Measurements from ENCODE around the gene FNDC3B. TPM values are rescaled to one million over a fixed set of nuclear protein-coding genes. Genes with fewer than 3 reads are reported as not detected.
"Not testable (repeated sequence)": the region's sequence is repeated elsewhere in the genome, so short reads cannot be mapped to it uniquely, and the experiment has no call there.

Gene FNDC3B
- total RNA-seq, 1 donor from 2014 or later, result 29.5 TPM

DNA sequence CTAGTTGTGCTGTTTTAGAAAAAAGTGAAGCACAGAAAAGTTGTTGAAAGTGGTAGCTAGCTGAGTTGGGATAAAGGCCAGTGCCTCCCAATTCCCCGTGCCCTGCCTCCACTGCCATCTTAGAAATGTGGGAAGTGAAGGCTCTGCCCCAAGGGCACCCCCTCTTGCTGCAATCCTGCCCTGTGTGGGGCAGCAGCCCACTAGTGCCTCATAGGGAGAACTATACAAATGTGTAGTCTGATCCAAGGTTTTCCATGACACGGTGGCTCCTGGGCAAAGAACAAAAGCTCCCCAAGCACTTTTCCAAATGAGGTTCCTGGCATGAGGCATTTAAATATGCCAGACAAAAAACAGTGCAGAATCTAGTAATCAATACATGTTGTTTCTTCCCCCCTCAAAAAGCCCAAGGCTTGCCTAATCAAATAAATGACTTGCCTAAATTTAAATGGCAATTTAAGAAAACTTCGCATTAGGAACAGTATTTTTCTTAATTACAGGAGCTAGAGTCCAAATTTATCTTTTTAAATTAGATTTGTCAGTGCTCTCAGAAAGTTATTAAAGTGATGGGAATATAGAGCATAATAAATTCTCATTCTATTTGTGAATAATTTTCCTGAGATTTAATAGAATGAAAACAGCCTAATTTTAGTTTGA lies 325.1 kb downstream of the FNDC3B start:
- Histone ChIP-seq H3K4me2 (no peak overlapping the region), H3K9me3 (ENCODE audit: low read depth) (no peaks in the 10 kb centered on the region), H4K20me1 (ENCODE audit: low read depth) (no peaks in the 10 kb centered on the region), H3K4me3 (no peak overlapping the region), H3K27me3 (no peaks in the 10 kb centered on the region), H2AFZ (replicated peaks) (no peak overlapping the region), H3K79me2 (ENCODE audit: low read depth) (no peaks in the 10 kb centered on the region), H3K9ac (no peak overlapping the region), H3F3A (ENCODE audit: low read depth) (no peaks in the 10 kb centered on the region), H3K4me1 (no peaks in the 10 kb centered on the region), H3K36me3 (no peaks in the 10 kb centered on the region), H3K27ac (no peak overlapping the region)
- TF ChIP-seq, protein P1, sequence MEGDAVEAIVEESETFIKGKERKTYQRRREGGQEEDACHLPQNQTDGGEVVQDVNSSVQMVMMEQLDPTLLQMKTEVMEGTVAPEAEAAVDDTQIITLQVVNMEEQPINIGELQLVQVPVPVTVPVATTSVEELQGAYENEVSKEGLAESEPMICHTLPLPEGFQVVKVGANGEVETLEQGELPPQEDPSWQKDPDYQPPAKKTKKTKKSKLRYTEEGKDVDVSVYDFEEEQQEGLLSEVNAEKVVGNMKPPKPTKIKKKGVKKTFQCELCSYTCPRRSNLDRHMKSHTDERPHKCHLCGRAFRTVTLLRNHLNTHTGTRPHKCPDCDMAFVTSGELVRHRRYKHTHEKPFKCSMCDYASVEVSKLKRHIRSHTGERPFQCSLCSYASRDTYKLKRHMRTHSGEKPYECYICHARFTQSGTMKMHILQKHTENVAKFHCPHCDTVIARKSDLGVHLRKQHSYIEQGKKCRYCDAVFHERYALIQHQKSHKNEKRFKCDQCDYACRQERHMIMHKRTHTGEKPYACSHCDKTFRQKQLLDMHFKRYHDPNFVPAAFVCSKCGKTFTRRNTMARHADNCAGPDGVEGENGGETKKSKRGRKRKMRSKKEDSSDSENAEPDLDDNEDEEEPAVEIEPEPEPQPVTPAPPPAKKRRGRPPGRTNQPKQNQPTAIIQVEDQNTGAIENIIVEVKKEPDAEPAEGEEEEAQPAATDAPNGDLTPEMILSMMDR (IDR thresholded peaks at IDR 0.05), result no peak
- no peak for TF ChIP-seq EZH2 (IDR thresholded peaks at IDR 0.05)
- TF ChIP-seq EZH2phosphoT487 (IDR thresholded peaks at IDR 0.05), result no peak
- no peak overlapping the region for H3K4me3 Mint-ChIP-seq
- no peak for DNase-seq (ENCODE audit: low spot score)
- no peaks in the 10 kb centered on the region for H3K9me3 Mint-ChIP-seq
- no peak overlapping the region for H3K27ac Mint-ChIP-seq
- no peaks in the 10 kb centered on the region for H3K4me1 Mint-ChIP-seq
- peaks cover 41% of the 10 kb centered on the region for H3K36me3 Mint-ChIP-seq
- H3K27me3 Mint-ChIP-seq (ENCODE audit: insufficient read depth, low read depth), result no peaks in the 10 kb centered on the region

DNA sequence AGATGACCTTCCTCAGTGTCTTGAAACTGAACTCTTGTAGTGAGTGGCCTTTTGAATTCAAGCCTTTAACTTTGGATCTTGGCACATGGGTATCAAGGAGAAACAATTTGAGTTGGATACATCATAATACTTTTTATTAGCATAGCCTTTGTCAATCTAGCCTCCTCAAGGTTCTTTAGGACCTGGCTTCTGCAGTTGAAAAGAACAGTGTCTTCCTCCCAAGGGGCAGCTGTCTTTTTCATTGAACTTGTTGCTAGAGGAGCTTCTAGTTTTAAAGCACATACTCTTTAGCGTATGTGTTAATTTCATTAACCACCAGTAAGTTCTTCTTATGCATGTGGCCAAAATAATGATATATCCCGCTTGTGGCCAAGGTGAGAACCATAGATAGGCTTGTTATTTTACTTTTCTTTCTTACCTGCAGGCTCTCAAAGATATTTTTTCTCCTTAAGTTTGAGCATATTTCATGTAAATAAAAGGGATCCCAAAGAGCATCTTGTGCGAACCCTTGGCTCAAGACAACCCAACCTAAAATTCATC lies 325.7 kb downstream of the FNDC3B start:
- TF ChIP-seq, protein P1 (IDR thresholded peaks at IDR 0.05), result no peak
- TF ChIP-seq EZH2phosphoT487 (IDR thresholded peaks at IDR 0.05), result no peak
- no peak for TF ChIP-seq EZH2 (IDR thresholded peaks at IDR 0.05)
- Histone ChIP-seq H3K4me2 (no peak overlapping the region), H3K4me1 (no peaks in the 10 kb centered on the region), H3K9ac (no peak overlapping the region), H3K27ac (no peak overlapping the region), H4K20me1 (ENCODE audit: low read depth) (no peaks in the 10 kb centered on the region), H3K27me3 (no peaks in the 10 kb centered on the region), H3F3A (ENCODE audit: low read depth) (no peaks in the 10 kb centered on the region), H2AFZ (replicated peaks) (no peak overlapping the region), H3K36me3 (no peaks in the 10 kb centered on the region), H3K4me3 (no peak overlapping the region), H3K9me3 (ENCODE audit: low read depth) (no peaks in the 10 kb centered on the region), H3K79me2 (ENCODE audit: low read depth) (no peaks in the 10 kb centered on the region)
- H3K27ac Mint-ChIP-seq, result no peak overlapping the region
- H3K4me3 Mint-ChIP-seq, result no peak overlapping the region
- no peak for DNase-seq (ENCODE audit: low spot score)
- no peaks in the 10 kb centered on the region for H3K4me1 Mint-ChIP-seq
- no peaks in the 10 kb centered on the region for H3K9me3 Mint-ChIP-seq
- H3K36me3 Mint-ChIP-seq, result peaks cover 40% of the 10 kb centered on the region
- H3K27me3 Mint-ChIP-seq (ENCODE audit: insufficient read depth, low read depth), result no peaks in the 10 kb centered on the region

DNA sequence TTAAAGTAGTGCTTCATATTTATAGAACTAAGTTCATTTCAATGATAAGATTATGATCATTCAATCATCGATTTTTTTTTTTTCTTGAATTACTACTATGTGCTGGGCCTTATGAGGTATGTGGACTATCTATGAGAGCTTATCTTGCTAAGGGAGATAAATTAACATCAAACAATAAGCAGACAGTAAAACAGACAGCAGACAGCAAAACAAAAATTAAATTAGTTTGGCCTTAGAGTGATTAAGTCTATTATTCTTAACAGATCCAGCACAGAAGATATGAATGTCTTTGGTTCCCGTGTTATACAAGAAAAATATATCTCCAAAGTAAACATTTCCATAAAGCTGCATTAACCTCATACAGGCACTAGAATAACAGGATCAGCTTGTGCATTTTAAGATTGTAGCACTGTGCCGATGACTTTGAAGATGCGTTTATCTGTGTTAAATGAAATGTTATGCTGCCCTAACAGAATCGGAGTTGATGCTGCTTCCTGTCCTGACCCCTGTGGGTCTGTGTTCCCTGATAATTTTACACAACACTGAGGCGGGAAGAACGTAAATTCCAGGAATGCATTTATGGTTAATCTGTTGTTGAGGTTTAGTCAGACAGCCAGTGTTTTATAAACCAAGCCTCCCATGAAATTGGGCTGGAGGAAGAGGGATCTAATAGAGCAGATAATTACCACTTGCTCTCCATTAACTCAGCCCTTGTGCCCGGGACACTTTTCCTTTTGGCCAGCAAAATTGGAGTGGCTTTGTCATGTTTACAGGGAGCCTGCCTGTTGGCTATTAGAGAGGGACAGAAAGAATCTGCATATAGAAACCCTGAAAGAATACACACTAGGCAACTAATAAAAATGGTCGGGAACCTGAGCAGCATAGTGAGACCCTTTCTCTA lies 328.1 kb downstream of the FNDC3B start:
- H3K4me2 ChIP-seq, result no peak overlapping the region
- H3K4me1 Mint-ChIP-seq, result no peaks in the 10 kb centered on the region
- no peak overlapping the region for H3K27ac Mint-ChIP-seq
- H3K36me3 ChIP-seq, result no peaks in the 10 kb centered on the region
- no peaks in the 10 kb centered on the region for H3K4me1 ChIP-seq
- H3K9ac ChIP-seq, result no peak overlapping the region
- H3K9me3 Mint-ChIP-seq, result no peaks in the 10 kb centered on the region
- no peak overlapping the region for H3K27ac ChIP-seq
- peaks cover 40% of the 10 kb centered on the region for H3K36me3 Mint-ChIP-seq
- DNase-seq (ENCODE audit: low spot score), result no peak
- no peaks in the 10 kb centered on the region for H3K27me3 Mint-ChIP-seq (ENCODE audit: insufficient read depth, low read depth)
- no peak overlapping the region for H3K4me3 ChIP-seq
- TF ChIP-seq, protein P1 (IDR thresholded peaks at IDR 0.05), result no peak
- TF ChIP-seq EZH2phosphoT487 (IDR thresholded peaks at IDR 0.05), result no peak
- no peak for TF ChIP-seq EZH2 (IDR thresholded peaks at IDR 0.05)
- H3K27me3 ChIP-seq, result no peaks in the 10 kb centered on the region
- H2AFZ ChIP-seq (replicated peaks), result no peak overlapping the region
- no peaks in the 10 kb centered on the region for H4K20me1 ChIP-seq (ENCODE audit: low read depth)
- no peak overlapping the region for H3K4me3 Mint-ChIP-seq
- no peaks in the 10 kb centered on the region for H3K9me3 ChIP-seq (ENCODE audit: low read depth)
- no peaks in the 10 kb centered on the region for H3F3A ChIP-seq (ENCODE audit: low read depth)
- no peaks in the 10 kb centered on the region for H3K79me2 ChIP-seq (ENCODE audit: low read depth)

DNA sequence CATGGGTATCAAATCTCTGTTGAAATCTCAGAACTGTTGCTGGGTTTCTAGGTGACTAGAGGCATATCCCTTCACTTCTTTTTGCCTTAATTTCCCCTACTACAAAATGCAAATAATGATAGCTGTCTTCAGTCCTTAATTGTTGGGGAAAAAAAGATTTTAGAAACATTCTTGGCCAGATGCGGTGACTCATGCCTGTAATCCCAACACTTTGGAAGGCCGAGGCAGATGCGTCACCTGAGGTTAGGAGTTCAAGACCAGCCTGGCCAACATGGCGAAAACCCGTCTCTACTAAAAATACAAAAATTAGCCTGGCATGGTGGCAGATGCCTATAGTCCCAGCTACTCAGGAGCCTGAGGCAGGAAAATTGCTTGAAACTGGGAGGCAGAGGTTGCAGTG lies 329.2 kb downstream of the FNDC3B start:
- not testable (repeated sequence) for H4K20me1 ChIP-seq (ENCODE audit: low read depth); H3K36me3 ChIP-seq; H3K9me3 ChIP-seq (ENCODE audit: low read depth)

More for the DNA sequence above, 329.2 kb downstream of the FNDC3B start:
- not testable (repeated sequence) for H3K9ac ChIP-seq; H3K4me1 ChIP-seq; H2AFZ ChIP-seq (replicated peaks); H3K4me1 Mint-ChIP-seq; H3K27me3 Mint-ChIP-seq (ENCODE audit: insufficient read depth, low read depth); H3K27me3 ChIP-seq; H3F3A ChIP-seq (ENCODE audit: low read depth); H3K9me3 Mint-ChIP-seq; DNase-seq (ENCODE audit: low spot score); H3K4me3 ChIP-seq; H3K4me2 ChIP-seq; H3K27ac ChIP-seq; H3K79me2 ChIP-seq (ENCODE audit: low read depth); H3K27ac Mint-ChIP-seq; H3K4me3 Mint-ChIP-seq
- peaks cover 36% of the 10 kb centered on the region for H3K36me3 Mint-ChIP-seq

Measured in neural progenitor cell (in vitro differentiated cells).